Colonic mucosa (tissue), 4 donors: ENCODE results near the gene PLCB4. TPM values are rescaled to one million over a fixed set of nuclear protein-coding genes. Genes with fewer than 3 reads are reported as not detected.

ENCODE experiments used
- DNase-seq: peaks from one replicate; pipeline ENCODE4 v3.0.0-alpha.2; 2020
- H3K27ac ChIP-seq: fragments of 200-600 bp; one replicate; pipeline ENCODE4 v1.8.0; 2021
- H3K27me3 ChIP-seq: fragments of 200-600 bp; one replicate; pipeline ENCODE4 v1.8.0; 2021
- H3K36me3 ChIP-seq: fragments of 200-600 bp; one replicate; pipeline ENCODE4 v1.8.0; 2021
- H3K4me1 ChIP-seq: fragments of 200-600 bp; one replicate; pipeline ENCODE4 v1.8.0; 2021; ENCODE audit warnings: mild to moderate bottlenecking
- H3K4me3 ChIP-seq: fragments of 200-600 bp; one replicate; pipeline ENCODE4 v1.8.0; 2021
- H3K9ac ChIP-seq, 2 donors: one replicate each; pipeline ENCODE4 v1.7.0; 2013; ENCODE audit warnings: control low read depth in 2 of 2, low read depth in 2 of 2, low read length in 2 of 2
- H3K9me3 ChIP-seq: fragments of 200-600 bp; one replicate; pipeline ENCODE4 v1.8.0; 2021
- intact Hi-C: fragments of 100-400 bp; cut with DNase I; formaldehyde crosslinking; loops from one replicate; pipeline ENCODE4 v1.14.1; 2022
- total RNA-seq, 2 donors: library from RNA; stranded (reverse); fragmentation: NEBNext Ultra II Directional in 1 of 2; extraction: Animal tissue kit (Norgen Biotek cat#: 25700) in 1 of 2; gene quantifications; one replicate each; pipeline ENCODE4 v1.2.1, GENCODE V29; 2021
- TF ChIP-seq, protein P1 (sequence below): fragments of 200-600 bp; IDR thresholded peaks from one replicate; pipeline ENCODE4 v1.8.0; 2022; ENCODE audit warnings: antibody characterized with exemption, mild to moderate bottlenecking
- donor health status: healthy.
- donor health status: DM: no; HTN: no; CAD: no.
- donor health status: DM: no; HTN: no; CAD: no.

The PLCB4 gene
- total RNA-seq, 2 donors from 2014 or later = 39.4 to 39.5 TPM

- H3K4me1 ChIP-seq = no peaks in the 10 kb centered on the region
- H3K4me3 ChIP-seq = no peak overlapping the region
- TF ChIP-seq, protein P1, sequence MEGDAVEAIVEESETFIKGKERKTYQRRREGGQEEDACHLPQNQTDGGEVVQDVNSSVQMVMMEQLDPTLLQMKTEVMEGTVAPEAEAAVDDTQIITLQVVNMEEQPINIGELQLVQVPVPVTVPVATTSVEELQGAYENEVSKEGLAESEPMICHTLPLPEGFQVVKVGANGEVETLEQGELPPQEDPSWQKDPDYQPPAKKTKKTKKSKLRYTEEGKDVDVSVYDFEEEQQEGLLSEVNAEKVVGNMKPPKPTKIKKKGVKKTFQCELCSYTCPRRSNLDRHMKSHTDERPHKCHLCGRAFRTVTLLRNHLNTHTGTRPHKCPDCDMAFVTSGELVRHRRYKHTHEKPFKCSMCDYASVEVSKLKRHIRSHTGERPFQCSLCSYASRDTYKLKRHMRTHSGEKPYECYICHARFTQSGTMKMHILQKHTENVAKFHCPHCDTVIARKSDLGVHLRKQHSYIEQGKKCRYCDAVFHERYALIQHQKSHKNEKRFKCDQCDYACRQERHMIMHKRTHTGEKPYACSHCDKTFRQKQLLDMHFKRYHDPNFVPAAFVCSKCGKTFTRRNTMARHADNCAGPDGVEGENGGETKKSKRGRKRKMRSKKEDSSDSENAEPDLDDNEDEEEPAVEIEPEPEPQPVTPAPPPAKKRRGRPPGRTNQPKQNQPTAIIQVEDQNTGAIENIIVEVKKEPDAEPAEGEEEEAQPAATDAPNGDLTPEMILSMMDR = no peak
- no peak overlapping the region for H3K27ac ChIP-seq
- no peaks in the 10 kb centered on the region for H3K9me3 ChIP-seq
- no peaks in the 10 kb centered on the region for H3K36me3 ChIP-seq
- intact Hi-C loops = no loop called here
- no peaks in the 10 kb centered on the region for H3K27me3 ChIP-seq
- DNase-seq = no peak
- H3K9ac ChIP-seq = no peak overlapping the region
These were observed 134.2 kb downstream of the PLCB4 start for GRCh38 chr20:9203081-9203447.

DNA sequence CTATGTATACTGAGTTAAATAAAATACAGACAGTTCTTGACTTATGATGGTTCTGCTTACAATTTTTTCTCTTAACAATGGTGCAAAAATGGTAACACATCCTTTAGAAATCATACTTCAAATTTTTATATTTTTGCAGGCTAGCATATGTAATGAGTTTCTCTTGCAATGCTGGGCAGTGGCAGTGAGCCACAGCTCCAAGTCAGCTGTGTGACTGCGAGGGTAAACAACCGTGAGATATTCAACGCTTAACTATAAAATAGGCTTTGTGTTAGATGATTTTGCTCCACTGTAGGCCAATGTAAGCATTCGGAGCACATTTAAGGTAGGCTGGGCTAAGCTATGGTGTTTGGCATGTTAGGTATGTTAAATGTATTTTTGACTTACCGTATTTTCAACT is 136.1 kb downstream of the PLCB4 start:
- Histone ChIP-seq H3K27me3 (no peaks in the 10 kb centered on the region), H3K9ac (no peak overlapping the region), H3K4me3 (no peak overlapping the region), H3K4me1 (no peaks in the 10 kb centered on the region), H3K36me3 (no peaks in the 10 kb centered on the region), H3K27ac (no peak overlapping the region), H3K9me3 (no peaks in the 10 kb centered on the region)
- TF ChIP-seq, protein P1 = no peak
- DNase-seq = no peak
- intact Hi-C loops = no loop called here

DNA sequence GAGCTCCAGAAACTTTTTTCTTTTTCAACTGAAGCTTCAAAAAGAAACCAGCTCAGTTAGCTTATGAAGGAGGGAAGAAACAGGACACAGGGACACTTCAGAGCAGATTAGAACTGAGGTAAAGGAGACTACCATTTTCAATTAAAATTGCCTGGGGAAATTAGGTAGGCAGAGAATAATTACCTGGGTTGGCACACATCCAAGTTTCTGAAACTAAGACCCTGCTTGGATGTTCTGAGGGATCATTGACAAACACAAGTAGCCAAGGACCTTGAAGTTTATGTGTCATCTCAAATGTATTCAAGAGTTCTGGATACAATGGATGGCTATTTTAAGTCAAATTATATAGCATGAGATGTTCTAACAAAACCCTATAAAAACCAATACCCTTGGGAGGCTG is 137.6 kb downstream of the PLCB4 start:
- TF ChIP-seq, protein P1 = no peak

GRCh38 chr20:9207253-9207652 is 138.4 kb downstream of the PLCB4 start:
- DNase-seq = no peak
- Histone ChIP-seq H3K4me1 (no peaks in the 10 kb centered on the region), H3K9me3 (no peaks in the 10 kb centered on the region), H3K36me3 (no peaks in the 10 kb centered on the region), H3K4me3 (no peak overlapping the region), H3K9ac (no peak overlapping the region), H3K27me3 (no peaks in the 10 kb centered on the region), H3K27ac (no peak overlapping the region)
- intact Hi-C loops = no loop called here
- TF ChIP-seq, protein P1 = no peak

More for the DNA sequence above, 137.6 kb downstream of the PLCB4 start:
- H3K36me3 ChIP-seq = no peaks in the 10 kb centered on the region
- no peak for DNase-seq
- H3K9me3 ChIP-seq = no peaks in the 10 kb centered on the region
- no peak overlapping the region for H3K27ac ChIP-seq
- H3K27me3 ChIP-seq = no peaks in the 10 kb centered on the region
- no peaks in the 10 kb centered on the region for H3K4me1 ChIP-seq
- H3K9ac ChIP-seq = no peak overlapping the region
- intact Hi-C loops = no loop called here
- H3K4me3 ChIP-seq = no peak overlapping the region

DNA sequence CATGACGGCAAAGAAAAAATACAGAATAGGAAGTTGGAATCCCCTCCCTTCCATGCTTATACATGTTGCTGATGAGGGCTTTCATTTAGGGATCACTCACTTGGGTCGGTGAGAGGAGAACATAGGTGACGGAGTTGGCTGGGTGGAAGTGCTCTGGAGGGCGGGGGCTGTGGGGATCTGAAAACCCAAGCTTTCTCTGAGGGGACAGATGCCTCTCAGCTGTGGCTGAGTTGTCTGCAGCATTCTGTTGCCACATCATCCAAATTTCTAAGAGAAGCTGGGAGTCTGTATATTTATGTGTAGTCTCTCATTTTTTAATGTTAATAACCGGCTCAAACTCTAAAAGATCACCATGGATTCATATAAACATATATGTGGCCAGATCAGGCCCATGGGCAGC is 141.5 kb downstream of the PLCB4 start:
- H3K36me3 ChIP-seq = no peaks in the 10 kb centered on the region
- no peak overlapping the region for H3K27ac ChIP-seq
- H3K4me1 ChIP-seq = no peaks in the 10 kb centered on the region
- H3K9me3 ChIP-seq = no peaks in the 10 kb centered on the region
- TF ChIP-seq, protein P1 = no peak
- H3K4me3 ChIP-seq = no peak overlapping the region
- no peak for DNase-seq
- H3K27me3 ChIP-seq = no peaks in the 10 kb centered on the region
- intact Hi-C loops = no loop called here
- H3K9ac ChIP-seq = no peak overlapping the region
